Common myeloid progenitor, CD34-positive (primary cell): ENCODE data around the gene DOCK1. TPM values are rescaled to one million over a fixed set of nuclear protein-coding genes. Genes with fewer than 3 reads are reported as not detected.

ENCODE experiments used
- CTCF ChIA-PET: fragments of 350-600 bp; sonication (Branson Sonifier 250); formaldehyde crosslinking; loops from one replicate; lab custom pipeline; 2021; ENCODE audit warnings: antibody characterized with exemption; lab: Charles Lee
- POLR2A ChIA-PET: fragments of 350-600 bp; sonication (Branson Sonifier 250); formaldehyde crosslinking; loops from one replicate; lab custom pipeline; 2021; ENCODE audit warnings: antibody characterized with exemption; lab: Charles Lee
- DNase-seq, 3 donors: peaks; one replicate each; pipeline versions ENCODE4 v3.0.0 to v3.0.0-alpha.2; 2013
- H3K27ac ChIP-seq, 2 experiments: 1 replicate in 1 of 2; 2 replicates in 1 of 2; pipeline ENCODE4 v1.7.0; 2013; ENCODE audit warnings: inconsistent platforms in 2 of 2, low read length in 2 of 2, mild to moderate bottlenecking in 2 of 2, low read depth in 1 of 2, moderate library complexity in 1 of 2; ENCODE audit not compliant: severe bottlenecking in 2 of 2, insufficient read depth in 1 of 2, poor library complexity in 1 of 2
- H3K27me3 ChIP-seq, 5 experiments: replicated peaks in 2 of 5; 1 replicate in 3 of 5; 2 replicates in 2 of 5; pipeline versions ENCODE4 v1.6.1 to v1.7.0; 2013; ENCODE audit warnings: low read length in 4 of 5, mild to moderate bottlenecking in 2 of 5, moderate library complexity in 2 of 5, inconsistent platforms in 1 of 5; ENCODE audit not compliant: insufficient read depth in 5 of 5, control insufficient read depth in 4 of 5
- H3K36me3 ChIP-seq, 4 experiments: 1 replicate in 2 of 4; 2 replicates in 2 of 4; pipeline versions ENCODE4 v1.6.1 to v1.7.0; 2013; ENCODE audit warnings: low read length in 3 of 4, control low read depth in 1 of 4, mild to moderate bottlenecking in 1 of 4; ENCODE audit not compliant: control insufficient read depth in 4 of 4, insufficient read depth in 4 of 4
- H3K4me1 ChIP-seq, 4 experiments: 1 replicate in 3 of 4; 2 replicates in 1 of 4; pipeline versions ENCODE4 v1.6.1 to v1.7.1; 2013; ENCODE audit warnings: low read length in 3 of 4, mild to moderate bottlenecking in 3 of 4, control low read depth in 1 of 4, inconsistent platforms in 1 of 4, moderate library complexity in 1 of 4; ENCODE audit not compliant: control insufficient read depth in 4 of 4, insufficient read depth in 4 of 4; ENCODE audit errors: control extremely low read depth in 1 of 4
- H3K4me3 ChIP-seq, 7 experiments: 1 replicate in 4 of 7; 2 replicates in 3 of 7; pipeline versions ENCODE4 v1.5.1 to v1.7.0; 2013; ENCODE audit warnings: mild to moderate bottlenecking in 7 of 7, low read length in 6 of 7, moderate library complexity in 6 of 7, inconsistent platforms in 2 of 7, low read depth in 2 of 7, control low read depth in 1 of 7; ENCODE audit not compliant: insufficient read depth in 4 of 7, control insufficient read depth in 1 of 7; ENCODE audit errors: extremely low read depth in 1 of 7
- H3K9me3 ChIP-seq, 5 experiments: 1 replicate in 4 of 5; 2 replicates in 1 of 5; pipeline versions ENCODE4 v1.6.1 to v1.7.1; 2013; ENCODE audit warnings: low read length in 4 of 5, mild to moderate bottlenecking in 2 of 5, inconsistent platforms in 1 of 5, low read depth in 1 of 5, moderate library complexity in 1 of 5; ENCODE audit not compliant: control insufficient read depth in 4 of 5, insufficient read depth in 2 of 5; ENCODE audit errors: control extremely low read depth in 1 of 5
- WGBS: methylation state at CpG from one replicate; pipeline ENCODE4 v1.1.5; 2013; ENCODE audit not compliant: insufficient coverage; 5-methylcytosine and 5-hydroxymethylcytosine counted together
- polyA plus RNA-seq: library from polyadenylated mRNA; unstranded; fragments of 120-200 nt; gene quantifications from one replicate; pipeline ENCODE4 v1.2.1, GENCODE V29; 2013

The DOCK1 gene
- polyA plus RNA-seq: 24.1 TPM

- under 1% methylated on average over 67 of the region's 108 CpGs for WGBS
- H3K27ac ChIP-seq: no peak within 1 kb of the TSS
- CTCF ChIA-PET: interaction anchor here (1.1 to 1.2 kb wide), 2 partner anchors 9 to 82 kb away, joined by 3 read pairs; no protein-coding TSS in a partner anchor
These were observed at the start of gene DOCK1 for GRCh38 chr10:126904818-126905701. Gene DOCK1 (plus strand): TSS chr10:126905428. CDS start chr10:126905518, 90 bp downstream.

GRCh38 chr10:126857178-126857806 lies 47.9 kb upstream of the DOCK1 start:
- CTCF ChIA-PET: interaction anchor here (1.2 kb wide), 1 partner anchor 10 kb away, joined by 3 read pairs; no protein-coding TSS in a partner anchor

More at GRCh38 chr10:126904818-126905701, at the start of gene DOCK1:
- peak; percentile 59 to 78 (median 71) for DNase-seq
- no peaks in the 10 kb centered on the region for H3K27me3 ChIP-seq
- H3K36me3 ChIP-seq: no peaks in the 10 kb centered on the region
- POLR2A ChIA-PET: no interaction called here
- H3K4me1 ChIP-seq: peaks cover 2 to 29% (median 23%) of the 10 kb centered on the region in 4 experiments
- peak within 1 kb of the TSS; percentile 44 to 79 (median 64) for H3K4me3 ChIP-seq
- H3K9me3 ChIP-seq: no peaks in the 10 kb centered on the region

GRCh38 chr10:126867567-126868365 lies 37.5 kb upstream of the DOCK1 start:
- no peaks in the 10 kb centered on the region for H3K4me1 ChIP-seq
- 88% methylated on average over 8 of the region's 9 CpGs for WGBS
- ChIA-PET CTCF (no interaction called here), POLR2A (interaction anchor here (0.6 kb wide), 1 partner anchor 432 kb away, joined by 5 read pairs; no protein-coding TSS in a partner anchor)
- no peaks in the 10 kb centered on the region for H3K36me3 ChIP-seq
- no peaks in the 10 kb centered on the region for H3K27me3 ChIP-seq
- no peak overlapping the region for H3K4me3 ChIP-seq
- H3K27ac ChIP-seq: no peak overlapping the region
- DNase-seq: no peak
- no peaks in the 10 kb centered on the region for H3K9me3 ChIP-seq

More at GRCh38 chr10:126857178-126857806, 47.9 kb upstream of the DOCK1 start:
- POLR2A ChIA-PET: no interaction called here
- Histone ChIP-seq H3K36me3 (no peaks in the 10 kb centered on the region), H3K4me1 (no peaks in the 10 kb centered on the region), H3K4me3 (no peak overlapping the region), H3K27ac (no peak overlapping the region), H3K9me3 (peaks cover 0 to 2% (median 0%) of the 10 kb centered on the region in 5 experiments), H3K27me3 (no peaks in the 10 kb centered on the region)
- DNase-seq: peak in 2 of 3 donors; percentile 8 to 13
- 94% methylated on average over 4 of the region's 8 CpGs for WGBS

- no peak overlapping the region for H3K4me3 ChIP-seq
- 100% methylated on average over 3 of the region's 6 CpGs for WGBS
- no peaks in the 10 kb centered on the region for H3K27me3 ChIP-seq
- ChIA-PET POLR2A (no interaction called here), CTCF (no interaction called here)
- no peaks in the 10 kb centered on the region for H3K4me1 ChIP-seq
- no peaks in the 10 kb centered on the region for H3K9me3 ChIP-seq
- no peak overlapping the region for H3K27ac ChIP-seq
- no peaks in the 10 kb centered on the region for H3K36me3 ChIP-seq
- DNase-seq: no peak
These were observed 36.9 kb upstream of the DOCK1 start for GRCh38 chr10:126868371-126868770.

GRCh38 chr10:126872135-126872534 lies 33.1 kb upstream of the DOCK1 start:
- ChIA-PET CTCF (no interaction called here), POLR2A (no interaction called here)
- Histone ChIP-seq H3K4me3 (no peak overlapping the region), H3K4me1 (no peaks in the 10 kb centered on the region), H3K27ac (no peak overlapping the region), H3K9me3 (no peaks in the 10 kb centered on the region), H3K36me3 (no peaks in the 10 kb centered on the region), H3K27me3 (no peaks in the 10 kb centered on the region)
- WGBS: 95% methylated on average over 6 of the region's 7 CpGs
- no peak for DNase-seq

GRCh38 chr10:126872768-126873167 lies 32.5 kb upstream of the DOCK1 start:
- DNase-seq: peak in 2 of 3 donors; percentile 38 to 44
- Histone ChIP-seq H3K36me3 (no peaks in the 10 kb centered on the region), H3K4me1 (no peaks in the 10 kb centered on the region), H3K4me3 (no peak overlapping the region), H3K27ac (no peak overlapping the region), H3K27me3 (no peaks in the 10 kb centered on the region), H3K9me3 (no peaks in the 10 kb centered on the region)
- CTCF ChIA-PET: no interaction called here
- WGBS: 100% methylated on average over 1 of the region's 3 CpGs
- POLR2A ChIA-PET: no interaction called here
